GM18867 (cell line): Measurements from ENCODE around the gene CFAP99.

Experiments used
- ATAC-seq: cut with Tn5 transposase; IDR thresholded peaks from one replicate; pipeline ENCODE4 v1.9.1; 2021; ENCODE audit warnings: mild to moderate bottlenecking, moderate library complexity; ENCODE audit not compliant: unreplicated experiment

CFAP99 gene

GRCh38 chr4:2497931-2498330 lies 79.2 kb downstream of the CFAP99 start:
- ATAC-seq, result peak; percentile 97

GRCh38 chr4:2500547-2500946 lies 81.8 kb downstream of the CFAP99 start:
- no peak for ATAC-seq

DNA sequence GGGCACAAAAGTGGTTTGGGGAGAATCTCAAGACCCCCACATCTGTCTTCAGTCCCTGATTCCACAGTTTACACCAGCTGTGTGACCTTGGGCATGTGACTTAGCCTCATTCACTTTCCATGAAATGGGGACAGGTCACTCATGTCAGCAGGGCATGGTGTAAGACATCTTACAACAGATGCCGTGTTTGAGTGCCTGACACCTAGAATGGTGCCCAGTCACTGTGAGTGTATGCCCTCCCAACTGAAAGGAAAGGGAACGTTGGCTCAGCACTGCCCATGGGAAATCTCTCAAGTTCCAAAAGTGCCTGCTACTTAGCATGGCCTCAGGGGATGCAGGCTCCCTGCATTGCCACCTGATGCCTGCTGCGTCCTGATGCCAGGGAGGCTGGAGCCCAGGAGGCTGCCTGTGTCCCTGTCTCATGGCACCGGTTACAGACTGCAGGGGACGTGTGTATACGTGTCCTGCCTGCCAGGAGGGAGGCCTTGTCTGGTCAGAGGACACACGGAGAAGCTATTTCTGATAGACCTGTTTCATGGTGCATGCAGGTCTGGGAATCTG lies 82.4 kb downstream of the CFAP99 start:
- ATAC-seq, result no peak

DNA sequence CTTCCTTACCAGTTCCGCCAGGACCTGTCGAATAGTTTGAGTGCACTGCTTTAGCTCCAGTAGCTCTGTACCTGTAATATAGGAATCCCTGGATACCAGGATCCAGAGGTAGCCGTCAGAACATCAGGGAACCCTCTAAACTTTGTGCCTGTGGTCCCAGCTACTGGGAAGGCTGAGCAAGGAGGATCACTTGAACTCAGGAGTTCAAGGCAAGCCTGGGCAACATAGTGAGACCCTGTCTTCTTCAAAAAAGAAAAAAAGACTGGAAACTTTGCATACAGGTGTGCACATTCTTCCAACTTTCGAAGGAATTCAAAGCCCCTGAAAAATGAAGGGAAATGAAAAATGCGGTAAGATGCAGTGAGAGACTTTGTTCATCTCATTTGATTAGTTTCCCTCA lies 85.1 kb downstream of the CFAP99 start:
- ATAC-seq, result no peak

DNA sequence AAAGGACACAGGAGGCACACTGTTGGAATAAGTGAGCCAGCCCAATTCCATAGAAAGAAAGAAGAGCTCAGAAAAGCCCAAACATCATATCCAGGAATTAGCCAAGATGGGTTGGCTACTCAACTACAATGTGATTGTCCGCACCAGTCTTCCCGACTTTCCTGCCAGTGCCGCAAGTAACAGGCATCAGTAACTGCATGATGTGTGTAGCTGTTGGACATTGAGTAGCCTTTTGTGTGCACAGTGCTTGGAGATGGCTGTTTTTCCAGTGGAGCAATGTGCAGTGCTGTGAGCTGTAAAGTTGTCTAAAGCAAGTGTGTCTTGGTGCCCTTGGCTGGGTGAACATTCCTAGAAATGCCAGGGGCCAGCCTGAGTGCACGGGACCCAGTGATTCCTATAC lies 88.5 kb downstream of the CFAP99 start:
- no peak for ATAC-seq

DNA sequence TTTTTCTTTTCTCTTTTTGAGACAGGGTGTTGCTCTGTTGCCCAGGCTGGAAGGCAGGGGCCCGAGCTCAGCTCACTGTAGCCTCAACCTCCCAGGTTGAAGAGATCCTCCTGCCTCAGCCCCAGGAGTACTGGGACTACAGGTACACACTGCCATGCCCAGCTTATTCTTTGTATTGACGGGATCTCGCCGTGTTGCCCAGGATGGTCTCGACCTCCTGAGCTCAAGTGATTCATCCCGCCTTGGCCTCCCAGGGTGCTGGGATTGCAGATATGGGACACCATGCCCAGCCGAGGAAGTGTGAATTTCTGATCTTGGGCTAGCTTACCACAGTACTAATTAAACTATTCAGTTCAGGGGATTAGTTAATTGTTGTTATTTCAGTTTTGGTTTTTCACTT lies 89.1 kb downstream of the CFAP99 start:
- ATAC-seq, result no peak

DNA sequence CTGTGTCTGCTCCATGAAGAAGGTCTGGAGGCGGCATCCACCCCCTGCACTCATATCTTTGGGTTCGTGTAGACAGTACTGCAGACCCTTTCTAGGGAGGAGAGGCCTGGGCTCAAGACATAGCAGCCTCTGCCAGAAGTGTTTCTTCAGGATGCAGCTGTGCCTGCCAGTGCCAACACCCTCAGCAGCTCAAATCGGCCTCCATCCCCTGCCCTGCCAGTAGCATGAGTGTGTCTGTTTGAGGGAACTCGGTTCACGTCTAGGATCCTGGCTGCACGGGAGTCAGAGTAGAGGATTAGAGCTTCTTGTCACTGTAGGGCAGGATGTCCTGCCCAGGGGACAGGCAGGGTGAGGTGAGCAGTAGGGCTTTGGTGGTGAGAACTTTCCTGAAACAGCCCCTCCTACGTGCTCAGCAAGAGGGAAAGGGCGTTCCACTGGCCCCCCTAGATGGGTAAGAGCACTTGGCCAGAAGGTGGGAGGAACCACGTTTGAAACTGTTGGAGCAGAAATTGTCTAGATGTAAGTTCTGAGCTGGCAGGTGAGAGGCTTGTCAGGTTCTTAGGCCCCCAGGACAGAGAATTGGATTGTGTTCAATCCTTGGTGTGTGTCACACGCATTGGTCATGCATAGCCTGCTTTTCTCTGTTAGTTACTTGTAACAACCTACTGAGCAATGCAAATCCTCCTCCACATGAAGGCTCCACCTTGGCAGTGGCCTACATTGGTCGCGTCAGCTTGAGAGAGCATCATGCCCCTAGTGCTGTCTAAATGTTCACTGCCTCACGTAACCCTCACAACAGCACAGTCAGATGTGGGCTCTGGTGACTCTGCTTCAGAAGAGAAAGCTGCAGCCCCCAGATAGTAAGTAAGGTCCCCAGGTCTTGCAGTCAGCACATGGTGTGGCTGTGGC lies 91.8 kb downstream of the CFAP99 start:
- no peak for ATAC-seq

- no peak for ATAC-seq
Measured at GRCh38 chr4:2511645-2512131, 92.9 kb downstream of the CFAP99 start.
